ENCODE data around the gene ARFIP2.

Gene ARFIP2

GRCh38 chr11:6440906-6441358 is 40.2 kb downstream of the ARFIP2 start, which contains the start of gene HPX:
TSS of gene HPX (minus strand) at chr11:6440987. CDS start at chr11:6440963, 24 bp downstream.
- DNase-seq: no peak

- peak in 4 of 14 donors; percentile 7 to 26 (median 13) for DNase-seq
Observed at GRCh38 chr11:6438979-6439571, 42.1 kb downstream of the ARFIP2 start.

DNA sequence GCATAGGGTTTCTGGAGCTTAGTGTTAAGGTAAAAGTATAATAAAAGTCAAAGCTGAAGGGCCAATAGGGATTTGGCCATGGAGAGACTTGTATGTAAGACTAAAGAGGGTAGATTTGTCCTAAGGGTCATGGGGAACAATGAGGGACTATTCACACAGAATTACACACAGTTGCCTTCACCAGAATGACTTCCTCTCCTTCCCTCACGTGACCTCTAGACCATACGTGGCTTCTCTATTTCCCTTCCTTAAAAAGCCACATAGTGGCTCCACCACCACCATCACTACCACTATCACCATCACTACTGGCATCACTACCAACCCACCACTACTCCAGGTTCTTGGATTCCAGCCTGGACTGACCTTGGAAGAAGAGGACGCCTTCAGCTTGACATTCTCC is 43.1 kb downstream of the ARFIP2 start:
- no peak for DNase-seq

GRCh38 chr11:6437423-6437822 is 43.7 kb downstream of the ARFIP2 start:
- no peak for DNase-seq

- no peak for DNase-seq
Observed at GRCh38 chr11:6433998-6434660, 47.0 kb downstream of the ARFIP2 start.

DNA sequence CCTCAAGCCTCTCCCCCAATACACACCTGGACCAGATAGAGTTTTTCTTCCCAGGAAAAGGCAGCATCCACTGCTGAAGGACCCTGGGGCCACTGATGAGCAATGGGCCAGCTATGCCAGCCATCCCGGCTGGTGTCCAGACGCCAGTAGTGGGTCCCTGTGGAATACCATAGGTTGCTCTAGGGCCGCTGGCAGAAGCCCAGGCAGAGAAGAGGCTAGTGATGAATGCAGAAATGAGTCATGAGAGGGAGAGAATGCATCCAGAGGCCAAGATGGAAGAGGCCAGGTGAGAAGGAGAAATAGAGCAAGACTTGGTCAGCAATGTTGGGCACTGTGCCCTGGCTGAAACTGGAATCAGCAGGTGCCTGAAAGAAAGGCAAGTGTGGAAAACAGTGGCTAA is 49.3 kb downstream of the ARFIP2 start:
- no peak for DNase-seq

GRCh38 chr11:6427516-6427915 is 53.6 kb downstream of the ARFIP2 start:
- no peak for DNase-seq

Measured in C1 segment of cervical spinal cord (tissue), 14 donors.